PC-3 (cell line): ENCODE results near the gene ZNF541. TPM values are rescaled to one million over a fixed set of nuclear protein-coding genes. Genes with fewer than 3 reads are reported as not detected.

Source experiments
- ATAC-seq: fragments of 200-7000 bp; cut with Tn5 transposase; 2 replicates; pipeline ENCODE4 v1.9.1; 2020; ENCODE audit warnings: mild to moderate bottlenecking, moderate library complexity
- BruUV-seq: library from RNA; stranded (reverse); fragments of 400-500 nt; replicated peaks from 2 replicates; lab custom pipeline; 2021; lab: Mats Ljungman, UMichigan
- CTCF ChIA-PET: fragments of 300-600 bp; sonication (Branson Sonifier 250); formaldehyde crosslinking; loops from one replicate; lab custom pipeline; 2022; ENCODE audit warnings: antibody characterized with exemption; lab: Charles Lee
- POLR2A ChIA-PET: fragments of 300-600 bp; sonication (Branson Sonifier 250); formaldehyde crosslinking; loops from one replicate; lab custom pipeline; 2022; ENCODE audit warnings: antibody characterized with exemption; ENCODE audit not compliant: unreplicated experiment; lab: Charles Lee
- DNase-seq: peaks from one replicate; pipeline ENCODE4 v3.0.0-alpha.2; 2015
- H2AFZ ChIP-seq: fragments of 300-600 bp; sonication (generic); 2 replicates; pipeline ENCODE4 v1.6.0; 2016; ENCODE audit warnings: antibody characterized with exemption, low read length
- H3F3A ChIP-seq: fragments of 300-600 bp; sonication (generic); one replicate; pipeline ENCODE4 v1.6.0; 2017; ENCODE audit warnings: antibody characterized with exemption, low read length, control low read depth, mild to moderate bottlenecking; ENCODE audit not compliant: unreplicated experiment
- H3K27ac ChIP-seq: fragments of 300-600 bp; sonication (generic); 2 replicates; pipeline ENCODE4 v1.5.1; 2016; ENCODE audit warnings: mild to moderate bottlenecking, low read length
- H3K27me3 ChIP-seq: fragments of 300-600 bp; sonication (generic); 2 replicates; pipeline ENCODE4 v1.6.1; 2016; ENCODE audit warnings: low read length, mixed read lengths
- H3K36me3 ChIP-seq: fragments of 300-600 bp; sonication (generic); 2 replicates; pipeline ENCODE4 v1.6.1; 2016; ENCODE audit warnings: low read depth, mixed run types, low read length, mixed read lengths
- H3K4me1 ChIP-seq: fragments of 300-600 bp; sonication (generic); 2 replicates; pipeline ENCODE4 v1.5.1; 2016; ENCODE audit warnings: low read length; ENCODE audit not compliant: insufficient read depth
- H3K4me2 ChIP-seq: fragments of 300-600 bp; sonication (generic); 2 replicates; pipeline ENCODE4 v1.6.0; 2016; ENCODE audit warnings: low read length
- H3K4me3 ChIP-seq: fragments of 300-600 bp; sonication (generic); 2 replicates; pipeline ENCODE4 v1.5.1; 2016; ENCODE audit warnings: mild to moderate bottlenecking, low read length, mixed read lengths
- H3K79me2 ChIP-seq: fragments of 300-600 bp; sonication (generic); 2 replicates; pipeline ENCODE4 v1.6.1; 2017; ENCODE audit warnings: low read length, mixed read lengths
- H3K9ac ChIP-seq: fragments of 300-600 bp; sonication (generic); 2 replicates; pipeline ENCODE4 v1.6.0; 2016; ENCODE audit warnings: mild to moderate bottlenecking, low read length
- H3K9me2 ChIP-seq: fragments of 300-600 bp; sonication (generic); replicated peaks from 2 replicates; pipeline ENCODE4 v1.6.1; 2016; ENCODE audit warnings: mixed run types, low read length, mixed read lengths
- H3K9me3 ChIP-seq: fragments of 300-600 bp; sonication (generic); 2 replicates; pipeline ENCODE4 v1.6.1; 2016; ENCODE audit warnings: low read length, mixed read lengths
- H4K20me1 ChIP-seq: fragments of 300-600 bp; sonication (generic); 2 replicates; pipeline ENCODE4 v1.6.1; 2016; ENCODE audit warnings: low read length, mixed read lengths
- CTCF ChIP-seq: fragments of 300-600 bp; sonication (generic); conservative IDR thresholded peaks from 2 replicates; pipeline ENCODE4 v1.5.1; 2017; ENCODE audit warnings: antibody characterized with exemption, low read depth, mild to moderate bottlenecking, low read length
- EZH2 ChIP-seq: fragments of 300-600 bp; sonication (generic); IDR thresholded peaks from one replicate; pipeline ENCODE4 v1.6.1; 2017; ENCODE audit warnings: antibody characterized with exemption, mild to moderate bottlenecking, low read length; ENCODE audit not compliant: unreplicated experiment
- EZH2phosphoT487 ChIP-seq: fragments of 300-600 bp; sonication (generic); IDR thresholded peaks from 2 replicates; pipeline ENCODE4 v1.6.1; 2018; ENCODE audit warnings: mild to moderate bottlenecking, antibody characterized with exemption, low read length, borderline replicate concordance
- intact Hi-C: fragments of 100-400 bp; cut with micrococcal nuclease; formaldehyde crosslinking; loops from 2 replicates; pipeline ENCODE4 v1.9.0; 2023
- total RNA-seq: library from RNA; depleted of rRNA; stranded (reverse); fragments of >200 nt; gene quantifications from 2 replicates; pipeline ENCODE4 v1.2.3, GENCODE V29; 2014

Gene ZNF541
- total RNA-seq, 1 experiment from 2014 or later: not detected

DNA sequence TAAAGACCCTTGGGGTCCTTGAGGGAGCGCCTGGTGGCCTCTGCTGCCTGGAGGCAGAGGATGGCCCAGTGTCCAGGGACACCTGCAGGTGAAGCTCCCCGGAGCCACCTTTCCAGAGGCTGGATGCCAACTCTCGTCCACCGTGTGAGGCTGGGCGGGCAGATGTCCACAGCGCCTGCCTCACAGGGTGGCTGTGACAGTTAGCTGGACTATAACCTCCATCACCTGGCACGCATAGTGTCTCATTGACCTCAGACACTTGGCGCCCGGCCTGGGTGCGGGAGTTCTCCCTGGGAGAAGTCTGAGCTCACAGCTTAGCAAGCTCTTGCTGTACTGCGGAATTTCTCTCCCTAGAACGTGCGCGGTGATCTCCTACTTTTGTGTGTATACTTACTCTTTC is 45.8 kb upstream of the ZNF541 start:
- no peak overlapping the region for H2AFZ ChIP-seq
- DNase-seq: no peak
- H3K27me3 ChIP-seq: no peaks in the 10 kb centered on the region
- no peaks in the 10 kb centered on the region for H3F3A ChIP-seq
- ATAC-seq: no peak
- CTCF ChIA-PET: no interaction called here
- H3K4me3 ChIP-seq: no peak overlapping the region
- no peak for TF ChIP-seq EZH2phosphoT487
- no peak for TF ChIP-seq CTCF
- TF ChIP-seq EZH2: no peak
- BruUV-seq: no TSS peak
- peaks cover 4% of the 10 kb centered on the region; the same call in 1 of the 2 replicates for H4K20me1 ChIP-seq
- intact Hi-C loops: no loop called here
- no peak overlapping the region for H3K4me2 ChIP-seq
- peaks cover 82% of the 10 kb centered on the region for H3K79me2 ChIP-seq
- H3K36me3 ChIP-seq: no peaks in the 10 kb centered on the region
- no peak overlapping the region for H3K27ac ChIP-seq
- POLR2A ChIA-PET: no interaction called here
- H3K9me2 ChIP-seq: no peaks in the 10 kb centered on the region
- H3K9me3 ChIP-seq: no peaks in the 10 kb centered on the region
- H3K9ac ChIP-seq: no peak overlapping the region
- no peaks in the 10 kb centered on the region for H3K4me1 ChIP-seq

GRCh38 chr19:47615714-47616113 is 42.8 kb upstream of the ZNF541 start:
- Histone ChIP-seq H3K36me3 (no peaks in the 10 kb centered on the region), H3K79me2 (peaks cover 91% of the 10 kb centered on the region), H3F3A (no peaks in the 10 kb centered on the region), H3K9me3 (no peaks in the 10 kb centered on the region), H4K20me1 (peaks cover 7% of the 10 kb centered on the region; the same call in 1 of the 2 replicates), H3K4me2 (no peak overlapping the region), H3K9ac (no peak overlapping the region), H3K27ac (no peak overlapping the region), H3K9me2 (no peaks in the 10 kb centered on the region), H3K27me3 (no peaks in the 10 kb centered on the region), H2AFZ (no peak overlapping the region), H3K4me1 (peaks cover 4% of the 10 kb centered on the region; the same call in 1 of the 2 replicates), H3K4me3 (no peak overlapping the region)
- TF ChIP-seq EZH2phosphoT487 (no peak), CTCF (no peak), EZH2 (no peak)
- DNase-seq: no peak
- no TSS peak for BruUV-seq
- ChIA-PET CTCF (no interaction called here), POLR2A (no interaction called here)
- intact Hi-C loops: no loop called here
- no peak for ATAC-seq

DNA sequence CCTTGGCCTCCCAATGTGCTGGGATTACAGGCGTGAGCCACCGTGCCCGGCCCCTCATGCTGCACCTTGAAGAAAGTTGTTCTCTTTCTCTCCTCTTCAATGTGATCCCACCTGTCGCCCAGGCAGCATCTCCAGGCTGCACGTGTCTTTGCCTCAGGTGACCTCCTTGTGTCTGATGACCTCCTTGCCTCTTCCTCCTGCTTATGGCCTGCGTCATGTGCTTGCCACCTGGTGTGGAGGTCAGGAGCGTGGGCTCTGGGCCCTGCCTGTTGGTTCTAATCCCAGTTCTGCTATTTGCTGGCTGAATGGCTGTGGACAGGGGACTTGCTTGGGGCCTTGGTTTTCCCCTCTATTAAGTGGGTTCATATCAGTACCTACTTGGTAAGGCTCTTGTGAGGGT is 42.3 kb upstream of the ZNF541 start:
- intact Hi-C loops: no loop called here
- Histone ChIP-seq H3K27me3 (no peaks in the 10 kb centered on the region), H3K4me3 (no peak overlapping the region), H3K9me3 (no peaks in the 10 kb centered on the region), H3K9ac (no peak overlapping the region), H3K4me1 (peaks cover 8% of the 10 kb centered on the region; the same call in 1 of the 2 replicates), H3K9me2 (no peaks in the 10 kb centered on the region), H3F3A (no peaks in the 10 kb centered on the region), H3K4me2 (no peak overlapping the region), H3K36me3 (no peaks in the 10 kb centered on the region), H3K27ac (no peak overlapping the region), H2AFZ (no peak overlapping the region), H3K79me2 (peaks cover 93% of the 10 kb centered on the region), H4K20me1 (peaks cover 7% of the 10 kb centered on the region; the same call in 1 of the 2 replicates)
- ATAC-seq: no peak
- no TSS peak for BruUV-seq
- ChIA-PET CTCF (no interaction called here), POLR2A (no interaction called here)
- no peak for TF ChIP-seq EZH2
- TF ChIP-seq EZH2phosphoT487: no peak
- TF ChIP-seq CTCF: no peak
- no peak for DNase-seq
